H9 (cell line): ENCODE data around the gene NDUFB3. TPM values are rescaled to one million over a fixed set of nuclear protein-coding genes. Genes with fewer than 3 reads are reported as not detected.

Source experiments
- DNase-seq: peaks from one replicate; pipeline ENCODE4 v3.0.0-alpha.2; 2017
- H2AFZ ChIP-seq: one replicate; pipeline ENCODE4 v1.6.1; 2013; ENCODE audit warnings: mild to moderate bottlenecking, low read length, control low read depth, moderate library complexity
- H2AK5ac ChIP-seq: 2 replicates; pipeline ENCODE4 v1.6.1; 2013; ENCODE audit warnings: low read length, control low read depth, mixed read lengths; ENCODE audit not compliant: insufficient read length
- H2BK120ac ChIP-seq: one replicate; pipeline ENCODE4 v1.6.1; 2013; ENCODE audit warnings: low read depth, mild to moderate bottlenecking, low read length, control low read depth, inconsistent platforms; ENCODE audit not compliant: poor library complexity, severe bottlenecking
- H2BK12ac ChIP-seq: 2 replicates; pipeline ENCODE4 v1.6.1; 2013; ENCODE audit warnings: low read length, control low read depth, mixed read lengths, low read depth; ENCODE audit not compliant: insufficient read length
- H2BK15ac ChIP-seq: 2 replicates; pipeline ENCODE4 v1.6.1; 2013; ENCODE audit warnings: low read depth, low read length, control low read depth
- H2BK20ac ChIP-seq: one replicate; pipeline ENCODE4 v1.6.1; 2013; ENCODE audit warnings: low read depth, mild to moderate bottlenecking, low read length, control low read depth, inconsistent platforms; ENCODE audit not compliant: poor library complexity, severe bottlenecking
- H2BK5ac ChIP-seq: 2 replicates; pipeline ENCODE4 v1.6.1; 2013; ENCODE audit warnings: low read length, control low read depth, mixed read lengths; ENCODE audit not compliant: insufficient read length
- H3K14ac ChIP-seq: 2 replicates; pipeline ENCODE4 v1.6.1; 2013; ENCODE audit warnings: low read length, control low read depth; ENCODE audit not compliant: insufficient read depth
- H3K18ac ChIP-seq: 2 replicates; pipeline ENCODE4 v1.6.1; 2013; ENCODE audit warnings: low read depth, mild to moderate bottlenecking, mixed read lengths, low read length, control low read depth; ENCODE audit not compliant: insufficient read length
- H3K23ac ChIP-seq: 2 replicates; pipeline ENCODE4 v1.6.1; 2013; ENCODE audit warnings: low read length, control low read depth, mixed read lengths, low read depth; ENCODE audit not compliant: insufficient read length
- H3K23me2 ChIP-seq: 2 replicates; pipeline ENCODE4 v1.6.1; 2013; ENCODE audit warnings: low read depth, mild to moderate bottlenecking, mixed read lengths, low read length, control low read depth; ENCODE audit not compliant: insufficient read length, poor library complexity, severe bottlenecking
- H3K27ac ChIP-seq: 2 replicates; pipeline ENCODE4 v1.5.1; 2013; ENCODE audit warnings: low read length, control low read depth, mixed read lengths, low read depth; ENCODE audit not compliant: insufficient read length
- H3K27me3 ChIP-seq: 2 replicates; pipeline ENCODE4 v1.6.1; 2013; ENCODE audit warnings: low read length, control low read depth, inconsistent platforms; ENCODE audit not compliant: insufficient read depth
- H3K4ac ChIP-seq: 2 replicates; pipeline ENCODE4 v1.6.1; 2013; ENCODE audit warnings: low read depth, mild to moderate bottlenecking, control low read depth, inconsistent platforms, low read length, moderate library complexity
- H3K4me1 ChIP-seq: 2 replicates; pipeline ENCODE4 v1.6.1; 2013; ENCODE audit warnings: low read length, control low read depth, inconsistent platforms; ENCODE audit not compliant: insufficient read depth
- H3K4me2 ChIP-seq: 2 replicates; pipeline ENCODE4 v1.6.1; 2013; ENCODE audit warnings: low read length, control low read depth, mixed read lengths; ENCODE audit not compliant: insufficient read length, insufficient read depth
- H3K56ac ChIP-seq: 2 replicates; pipeline ENCODE4 v1.6.1; 2013; ENCODE audit warnings: low read depth, mild to moderate bottlenecking, mixed read lengths, low read length, control low read depth; ENCODE audit not compliant: insufficient read length
- H3K79me1 ChIP-seq: 2 replicates; pipeline ENCODE4 v1.6.1; 2013; ENCODE audit warnings: low read depth, mild to moderate bottlenecking, moderate library complexity, low read length, control low read depth, inconsistent platforms; ENCODE audit not compliant: insufficient read depth, poor library complexity, severe bottlenecking
- H3K79me2 ChIP-seq: 2 replicates; pipeline ENCODE4 v1.6.1; 2013; ENCODE audit warnings: low read length, control low read depth, inconsistent platforms; ENCODE audit not compliant: insufficient read depth
- H3K9ac ChIP-seq: 2 replicates; pipeline ENCODE4 v1.6.1; 2013; ENCODE audit warnings: low read length, control low read depth, mixed read lengths; ENCODE audit not compliant: insufficient read length; ENCODE audit errors: extremely low read depth
- H3K9me3 ChIP-seq: one replicate; pipeline ENCODE4 v1.6.1; 2013; ENCODE audit warnings: low read depth, low read length, inconsistent platforms; ENCODE audit not compliant: control insufficient read depth
- H3T11ph ChIP-seq: one replicate; pipeline ENCODE4 v1.6.1; 2013; ENCODE audit warnings: mild to moderate bottlenecking, low read length, control low read depth, inconsistent platforms
- H4K20me1 ChIP-seq: one replicate; pipeline ENCODE4 v1.6.1; 2013; ENCODE audit not compliant: control insufficient read depth, insufficient read length, insufficient read depth
- H4K5ac ChIP-seq: 2 replicates; pipeline ENCODE4 v1.6.1; 2013; ENCODE audit warnings: low read depth, mild to moderate bottlenecking, mixed read lengths, low read length, control low read depth; ENCODE audit not compliant: insufficient read length
- H4K8ac ChIP-seq: replicated peaks from 2 replicates; pipeline ENCODE4 v1.6.1; 2013; ENCODE audit warnings: low read length, control low read depth, mixed read lengths, low read depth; ENCODE audit not compliant: insufficient read length
- H4K91ac ChIP-seq: 2 replicates; pipeline ENCODE4 v1.6.1; 2013; ENCODE audit warnings: low read depth, mild to moderate bottlenecking, moderate library complexity, mixed read lengths, low read length, control low read depth; ENCODE audit not compliant: insufficient read length
- H3K27ac Mint-ChIP-seq, 3 experiments: 2 replicates in 2 of 3; 3 replicates in 1 of 3; pipeline ENCODE4 v1.8.0; 2020 to 2021; ENCODE audit warnings: mixed read lengths in 3 of 3, mild to moderate bottlenecking in 1 of 3, moderate library complexity in 1 of 3
- H3K27me3 Mint-ChIP-seq: 2 replicates; pipeline ENCODE4 v1.8.0; 2021; ENCODE audit warnings: low read depth, mild to moderate bottlenecking, moderate library complexity, mixed read lengths
- H3K36me3 Mint-ChIP-seq, 3 experiments: 2 replicates in 2 of 3; 3 replicates in 1 of 3; pipeline ENCODE4 v1.8.0; 2020 to 2021; ENCODE audit warnings: low read depth in 3 of 3, mixed read lengths in 3 of 3; ENCODE audit not compliant: insufficient read depth in 1 of 3
- H3K4me1 Mint-ChIP-seq, 2 experiments: 2 replicates each; pipeline ENCODE4 v1.8.0; 2020; ENCODE audit warnings: mixed read lengths in 2 of 2
- H3K4me3 Mint-ChIP-seq, 2 experiments: 2 replicates in 1 of 2; 3 replicates in 1 of 2; pipeline ENCODE4 v1.8.0; 2020 to 2021; ENCODE audit warnings: mild to moderate bottlenecking in 2 of 2, mixed read lengths in 2 of 2, moderate library complexity in 1 of 2
- H3K9me3 Mint-ChIP-seq, 2 experiments: 2 replicates in 1 of 2; 3 replicates in 1 of 2; pipeline ENCODE4 v1.8.0; 2020; ENCODE audit warnings: mild to moderate bottlenecking in 2 of 2, mixed read lengths in 2 of 2, moderate library complexity in 1 of 2
- CTCF ChIP-seq: fragments of 200-600 bp; sonication (generic); conservative IDR thresholded peaks from 3 replicates; pipeline ENCODE4 v1.8.0; 2021; ENCODE audit warnings: antibody characterized with exemption, mild to moderate bottlenecking
- WGBS: extraction: QIAGEN DNeasy Blood & Tissue Kit; methylation state at CpG from one replicate; pipeline ENCODE4 v1.1.7; 2013; ENCODE audit warnings: missing lambda C conversion rate, low lambda C conversion rate, mixed read lengths; ENCODE audit not compliant: insufficient read length; ENCODE audit errors: extremely low coverage; 5-methylcytosine and 5-hydroxymethylcytosine counted together
- total RNA-seq: library from RNA; stranded (reverse); gene quantifications from 2 replicates; pipeline ENCODE4 v1.2.1, GENCODE V29; 2021

Gene NDUFB3
- total RNA-seq, 1 experiment from 2014 or later = 59.6 TPM

GRCh38 chr2:201109186-201109585 lies 37.4 kb downstream of the NDUFB3 start:
- Histone ChIP-seq H3K9me3 (no peaks in the 10 kb centered on the region), H2AK5ac (no peak overlapping the region), H3K23me2 (no peaks in the 10 kb centered on the region), H2BK120ac (no peak overlapping the region), H3K4me2 (no peak overlapping the region), H3K23ac (no peak overlapping the region), H2BK20ac (no peak overlapping the region), H4K91ac (no peak overlapping the region), H3K4me1 (no peaks in the 10 kb centered on the region), H3K79me1 (no peaks in the 10 kb centered on the region), H4K5ac (no peak overlapping the region), H3K18ac (no peak overlapping the region), H3K27ac (no peak overlapping the region), H3K27me3 (no peaks in the 10 kb centered on the region), H2BK5ac (no peak overlapping the region), H3T11ph (no peak overlapping the region), H3K4ac (no peak overlapping the region), H4K20me1 (no peaks in the 10 kb centered on the region), H3K79me2 (no peaks in the 10 kb centered on the region), H3K14ac (no peak overlapping the region), H3K9ac (no peak overlapping the region), H3K56ac (no peak overlapping the region), H2AFZ (no peak overlapping the region), H4K8ac (no peak overlapping the region), H2BK12ac (no peak overlapping the region), H2BK15ac (no peak overlapping the region)
- Mint-ChIP-seq H3K27ac (no peak overlapping the region), H3K4me3 (no peak overlapping the region), H3K27me3 (no peaks in the 10 kb centered on the region), H3K36me3 (no peaks in the 10 kb centered on the region), H3K4me1 (peaks cover 4% of the 10 kb centered on the region in 2 experiments; a peak in 3 of 4 replicates), H3K9me3 (no peaks in the 10 kb centered on the region)
- WGBS = no CpG with 5 or more reads among the region's 4 CpGs
- DNase-seq = no peak
- no peak for TF ChIP-seq CTCF
